GM19455 (cell line): Measurements from ENCODE around the gene GPR18.
"Not testable (repeated sequence)": the region's sequence is repeated elsewhere in the genome, so short reads cannot be mapped to it uniquely, and the experiment has no call there.

Experiments
- ATAC-seq: cut with Tn5 transposase; IDR thresholded peaks from one replicate; pipeline ENCODE4 v1.9.1; 2021; ENCODE audit not compliant: unreplicated experiment

Gene GPR18

GRCh38 chr13:99211421-99212035 is 46.7 kb downstream of the GPR18 start:
- ATAC-seq = no peak

- ATAC-seq = not testable (repeated sequence)
Observed at GRCh38 chr13:99210627-99211026, 47.6 kb downstream of the GPR18 start.

- ATAC-seq = no peak
Observed at GRCh38 chr13:99208845-99209527, 49.2 kb downstream of the GPR18 start.

- no peak for ATAC-seq
Observed at GRCh38 chr13:99208185-99208584, 50.0 kb downstream of the GPR18 start.

GRCh38 chr13:99207511-99207910 is 50.7 kb downstream of the GPR18 start:
- ATAC-seq = no peak

- ATAC-seq = no peak
Observed at GRCh38 chr13:99206873-99207272, 51.3 kb downstream of the GPR18 start.

GRCh38 chr13:99206226-99206625 is 52.0 kb downstream of the GPR18 start:
- ATAC-seq = no peak

- ATAC-seq = no peak
Observed at GRCh38 chr13:99205621-99206220, 52.5 kb downstream of the GPR18 start.
